GM12878 (cell line): ENCODE results near the gene SNX8. TPM values are rescaled to one million over a fixed set of nuclear protein-coding genes. Genes with fewer than 3 reads are reported as not detected.

Experiments used
- ATAC-seq: fragments of 200-7000 bp; cut with Tn5 transposase; 3 replicates; pipeline ENCODE4 v1.9.1; 2020; ENCODE audit warnings: mild to moderate bottlenecking, moderate library complexity
- BruUV-seq: library from RNA; stranded (reverse); fragments of 400-500 nt; replicated peaks from 2 replicates; lab custom pipeline; 2021; lab: Mats Ljungman, UMichigan
- CTCF ChIA-PET: fragments of 300-600 bp; sonication (Branson Sonifier 250); formaldehyde crosslinking; extraction: SDS; loops from one replicate; lab custom pipeline; 2021; ENCODE audit warnings: inconsistent platforms; lab: Yijun Ruan, JAX
- POLR2A ChIA-PET: fragments of 350-600 bp; formaldehyde crosslinking; extraction: SDS; loops from one replicate; lab custom pipeline; 2021; ENCODE audit warnings: inconsistent platforms; lab: Charles Lee
- RAD21 ChIA-PET: fragments of 300-600 bp; sonication (Branson Sonifier 250); formaldehyde crosslinking; loops from one replicate; lab custom pipeline; 2023; ENCODE audit warnings: antibody characterized with exemption; ENCODE audit not compliant: unreplicated experiment; lab: Charles Lee
- SMC1A ChIA-PET: fragments of 300-600 bp; sonication (Branson Sonifier 250); formaldehyde crosslinking; loops from one replicate; lab custom pipeline; 2023; ENCODE audit not compliant: unreplicated experiment, uncharacterized antibody; lab: Charles Lee
- DNase-seq: peaks from one replicate; pipeline ENCODE4 v3.0.0-alpha.2; 2011; ENCODE audit warnings: low read depth, low spot score
- FAIRE-seq: peaks from 3 replicates; lab custom pipeline; 2011; peaks lifted over from hg19 to GRCh38; lab: Jason Lieb, UNC
- H2AFZ ChIP-seq: 2 replicates; pipeline ENCODE4 v1.6.0; 2011; ENCODE audit warnings: low read depth, low read length, control low read depth; ENCODE audit not compliant: control insufficient read depth
- H3K27ac ChIP-seq: 2 replicates; pipeline ENCODE4 v1.5.1; 2011; ENCODE audit warnings: control low read depth; ENCODE audit not compliant: control insufficient read depth, insufficient read depth
- H3K27me3 ChIP-seq, 2 experiments: replicated peaks in 1 of 2; 2 replicates each; pipeline versions ENCODE4 v1.6.0 to v1.6.1; 2011; ENCODE audit warnings: low read length in 1 of 2; ENCODE audit not compliant: control insufficient read depth in 2 of 2, insufficient read depth in 2 of 2
- H3K36me3 ChIP-seq, 2 experiments: 2 replicates each; pipeline ENCODE4 v1.5.1; 2011; ENCODE audit warnings: low read length in 1 of 2; ENCODE audit not compliant: control insufficient read depth in 2 of 2, insufficient read depth in 2 of 2
- H3K4me1 ChIP-seq: 2 replicates; pipeline ENCODE4 v1.6.1; 2011; ENCODE audit warnings: mild to moderate bottlenecking, low read length, moderate library complexity, mixed read lengths; ENCODE audit not compliant: control insufficient read depth, insufficient read depth
- H3K4me2 ChIP-seq: 2 replicates; pipeline ENCODE4 v1.6.0; 2011; ENCODE audit warnings: control low read depth; ENCODE audit not compliant: control insufficient read depth, insufficient read depth
- H3K4me3 ChIP-seq: fragments of 200-600 bp; sonication (generic); 2 replicates; pipeline ENCODE4 v1.5.1; 2016
- H3K79me2 ChIP-seq: 2 replicates; pipeline ENCODE4 v1.6.0; 2011; ENCODE audit warnings: low read length; ENCODE audit not compliant: control insufficient read depth, insufficient read depth
- H3K9ac ChIP-seq: 2 replicates; pipeline ENCODE4 v1.8.0; 2011; ENCODE audit warnings: low read length, control low read depth, mixed read lengths; ENCODE audit not compliant: control insufficient read depth, insufficient read depth
- H3K9me3 ChIP-seq: replicated peaks from 3 replicates; pipeline ENCODE4 v1.5.1; 2011; ENCODE audit warnings: mild to moderate bottlenecking, low read length; ENCODE audit not compliant: control insufficient read depth, insufficient read depth
- H4K20me1 ChIP-seq: 2 replicates; pipeline ENCODE4 v1.6.0; 2011; ENCODE audit not compliant: control insufficient read depth, insufficient read depth
- KLF5 ChIP-seq: fragments of 450-650 bp; IDR thresholded peaks from 2 replicates; pipeline ENCODE4 v1.6.1; 2014; ENCODE audit warnings: mild to moderate bottlenecking; ENCODE audit not compliant: partially characterized antibody
- NBN ChIP-seq: fragments of 450-650 bp; IDR thresholded peaks from 2 replicates; pipeline ENCODE4 v1.6.1; 2016
- NKRF ChIP-seq: fragments of 450-650 bp; conservative IDR thresholded peaks from 2 replicates; pipeline ENCODE4 v1.6.1; 2017; ENCODE audit warnings: mild to moderate bottlenecking, moderate library complexity
- TAF1 ChIP-seq: IDR thresholded peaks from 2 replicates; pipeline ENCODE4 v1.6.1; 2011; ENCODE audit warnings: mild to moderate bottlenecking, low read depth, low read length, borderline replicate concordance
- WGBS: methylation state at CpG from one replicate; pipeline ENCODE4 v1.1.6; 2016; ENCODE audit warnings: low lambda C conversion rate; ENCODE audit not compliant: insufficient replicate concordance, insufficient coverage; ENCODE audit errors: missing lambda C conversion rate; 5-methylcytosine and 5-hydroxymethylcytosine counted together
- in situ Hi-C: fragments of 300-500 bp; cut with MboI; formaldehyde crosslinking; loops from 9 replicates; pipeline ENCODE4 v1.14.3; 2018; ENCODE audit warnings: mixed read lengths
- intact Hi-C: fragments of 100-400 bp; cut with micrococcal nuclease; formaldehyde crosslinking; loops from one replicate; pipeline ENCODE4 v1.14.2; 2022; ENCODE audit not compliant: unreplicated experiment
- polyA plus RNA-seq, 11 experiments: library from polyadenylated mRNA; depleted of rRNA in 4 of 11; unstranded in 6 of 11; stranded (reverse) in 5 of 11; fragments of >200 nt; fragmentation: Nextera tagmentation in 4 of 11; fragmentation: Illumina TruSeq in 1 of 11; extraction: Ambion mirVana in 4 of 11; extraction: Trizol in 1 of 11; gene quantifications; 1 replicate in 1 of 11; 2 replicates in 10 of 11; pipeline versions ENCODE4 v1.2.1 to v1.2.3, GENCODE V29; 2011 to 2016; ENCODE audit warnings: inconsistent platforms in 2 of 11, missing spikeins in 2 of 11, low read depth in 1 of 11
- total RNA-seq, 4 experiments: library from RNA; depleted of rRNA in 3 of 4; stranded (reverse); fragments of >200 nt in 3 of 4; fragmentation: Illumina TruSeq in 1 of 4; extraction: Trizol in 1 of 4; gene quantifications; 2 replicates each; pipeline versions ENCODE4 v1.2.1 to v1.2.3, GENCODE V29; 2013 to 2021

SNX8 gene
- total and polyA plus RNA-seq, 10 of the 15 experiments (the other 5 are each of a cell fraction or from before 2014, with no cell fraction given), result 6.4 to 210 (median 97.6) TPM

DNA sequence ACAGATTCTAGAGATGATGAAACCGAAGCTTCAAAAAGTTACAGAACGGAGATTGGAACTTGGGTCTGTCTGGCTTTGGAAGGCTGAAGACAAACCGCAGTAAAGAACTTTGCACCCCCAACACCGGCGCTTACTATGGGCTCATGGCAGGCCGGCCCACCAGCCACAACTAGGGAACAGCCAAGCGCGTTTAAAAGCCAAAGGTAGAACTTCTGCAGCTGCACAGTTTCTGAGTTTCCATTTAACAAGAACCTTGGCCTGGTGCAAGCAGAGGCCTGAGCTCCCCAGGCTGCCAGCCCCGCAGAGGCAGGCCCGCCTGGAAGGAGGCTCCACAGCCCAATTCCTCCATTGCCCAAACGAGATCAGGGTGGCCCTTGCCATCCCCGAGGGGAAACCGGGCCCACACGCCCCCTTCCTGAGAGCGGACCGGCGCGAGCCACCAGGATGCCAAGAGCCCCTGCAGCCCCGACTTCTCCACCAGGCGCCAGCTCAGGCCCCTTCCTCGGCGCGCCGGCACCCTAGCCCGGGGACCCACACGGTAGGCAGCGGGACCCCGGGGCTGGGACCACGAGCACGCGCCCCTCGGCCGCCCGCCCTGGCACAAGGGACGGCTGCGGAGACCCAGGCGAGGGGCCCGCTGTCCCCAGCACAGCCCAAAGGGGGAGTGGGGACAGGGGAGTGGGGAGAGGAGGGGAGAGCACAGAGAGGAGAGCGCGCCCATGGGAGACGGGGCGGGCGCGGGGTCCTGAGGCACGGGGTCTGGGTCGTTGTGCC, 82.1 kb downstream of the SNX8 start:
- Histone ChIP-seq H3K9me3 (no peaks in the 10 kb centered on the region), H4K20me1 (no peaks in the 10 kb centered on the region), H3K27me3 (no peaks in the 10 kb centered on the region), H3K9ac (peak overlapping the region; percentile 79), H3K4me2 (peak overlapping the region; percentile 65), H3K4me3 (peak overlapping the region; percentile 86), H3K79me2 (peaks cover 46% of the 10 kb centered on the region), H2AFZ (peak overlapping the region; percentile 52), H3K27ac (peak overlapping the region; percentile 86), H3K4me1 (peaks cover 6% of the 10 kb centered on the region; the same call in 1 of the 2 replicates), H3K36me3 (peaks cover 7 to 11% of the 10 kb centered on the region in 2 experiments)
- peak; percentile 50 for ATAC-seq
- TF ChIP-seq NBN (0 out of 2 replicates have a peak, but pooled peaks have one; percentile 19), KLF5 (no peak), TAF1 (0 out of 2 replicates have a peak, but pooled peaks have one; percentile 16), NKRF (0 out of 2 replicates have a peak, but pooled peaks have one; percentile 27)
- ChIA-PET POLR2A (interaction anchor here (0.7 to 2.9 kb wide), 4 partner anchors 9 to 705 kb away, joined by 3 to 10 read pairs (median 5); partner anchors contain the start of genes MRM2 and NUDT1), CTCF (interaction anchor here (0.6 to 1.9 kb wide), 5 partner anchors 9 to 124 kb away, joined by 3 to 13 read pairs (median 4); no protein-coding TSS in a partner anchor), RAD21 (interaction anchor here (0.8 to 1.5 kb wide), 8 partner anchors 10 to 653 kb away, joined by 3 to 6 read pairs (median 3); partner anchors contain the start of genes MRM2 and NUDT1), SMC1A (interaction anchor here (1.4 to 2.9 kb wide), 2 partner anchors 68 to 116 kb away, joined by 4 to 9 read pairs; no protein-coding TSS in a partner anchor)
- no peak for DNase-seq
- WGBS, result 2% methylated on average over 36 of the region's 46 CpGs
- BruUV-seq, result no TSS peak
- in situ Hi-C loops, result no loop called here
- FAIRE-seq, result no peak
- intact Hi-C loops, result no loop called here
